DOHH2 (cell line): ENCODE results near the gene MOV10L1.

ENCODE experiments used
- H3F3A ChIP-seq: fragments of 200-600 bp; sonication (generic), shearing (Covaris generic); 2 replicates; pipeline ENCODE4 v1.6.0; 2016; ENCODE audit warnings: antibody characterized with exemption, mild to moderate bottlenecking; ENCODE audit not compliant: control insufficient read depth, insufficient read depth
- H3K27ac ChIP-seq: fragments of 200-600 bp; sonication (generic); 2 replicates; pipeline ENCODE4 v1.5.1; 2014; ENCODE audit warnings: low read depth, mild to moderate bottlenecking, low read length, moderate library complexity
- H3K27me3 ChIP-seq: fragments of 200-600 bp; sonication (generic); 2 replicates; pipeline ENCODE4 v1.6.1; 2014; ENCODE audit warnings: mild to moderate bottlenecking, low read length, mixed read lengths; ENCODE audit not compliant: control insufficient read depth
- H3K36me3 ChIP-seq: fragments of 200-600 bp; sonication (generic); 2 replicates; pipeline ENCODE4 v1.6.1; 2014; ENCODE audit warnings: mild to moderate bottlenecking, low read length, moderate library complexity, mixed read lengths; ENCODE audit not compliant: control insufficient read depth
- H3K4me1 ChIP-seq: fragments of 200-600 bp; sonication (generic); 2 replicates; pipeline ENCODE4 v1.6.1; 2014; ENCODE audit warnings: mild to moderate bottlenecking, low read length, mixed read lengths; ENCODE audit not compliant: control insufficient read depth
- H3K4me2 ChIP-seq: fragments of 200-600 bp; sonication (generic); 2 replicates; pipeline ENCODE4 v1.6.0; 2014; ENCODE audit warnings: mild to moderate bottlenecking, low read length, moderate library complexity
- H3K4me3 ChIP-seq: fragments of 200-600 bp; sonication (generic); 2 replicates; pipeline ENCODE4 v1.5.1; 2014; ENCODE audit warnings: mild to moderate bottlenecking, low read length, mixed read lengths
- H3K79me2 ChIP-seq: fragments of 200-600 bp; sonication (generic); 2 replicates; pipeline ENCODE4 v1.6.1; 2014; ENCODE audit warnings: mild to moderate bottlenecking, low read length, mixed read lengths; ENCODE audit not compliant: control insufficient read depth
- H3K9me2 ChIP-seq: fragments of 200-600 bp; sonication (generic); replicated peaks from 2 replicates; pipeline ENCODE4 v1.6.1; 2014; ENCODE audit warnings: mild to moderate bottlenecking, low read length, mixed read lengths; ENCODE audit not compliant: control insufficient read depth
- H3K9me3 ChIP-seq: fragments of 200-600 bp; sonication (generic); 2 replicates; pipeline ENCODE4 v1.6.1; 2014; ENCODE audit warnings: antibody characterized with exemption, low read length, mixed read lengths; ENCODE audit not compliant: control insufficient read depth, insufficient read depth
- H4K20me1 ChIP-seq: fragments of 200-600 bp; sonication (generic); 2 replicates; pipeline ENCODE4 v1.6.0; 2014; ENCODE audit warnings: low read depth, mild to moderate bottlenecking, antibody characterized with exemption, low read length, moderate library complexity; ENCODE audit not compliant: control insufficient read depth, insufficient read depth
- CTCF ChIP-seq: fragments of 200-600 bp; sonication (generic); IDR thresholded peaks from one replicate; pipeline ENCODE4 v1.5.1; 2014; ENCODE audit warnings: antibody characterized with exemption, mild to moderate bottlenecking, low read depth, low read length; ENCODE audit not compliant: poor library complexity, severe bottlenecking
- EZH2phosphoT487 ChIP-seq: fragments of 200-600 bp; sonication (generic); IDR thresholded peaks from 2 replicates; pipeline ENCODE4 v1.6.1; 2017; ENCODE audit warnings: borderline replicate concordance, mild to moderate bottlenecking, antibody characterized with exemption, low read length, moderate library complexity, mixed read lengths

MOV10L1 gene

GRCh38 chr22:50044485-50045118, 45.2 kb upstream of the MOV10L1 start:
- Histone ChIP-seq H3K27me3 (peaks cover 2% of the 10 kb centered on the region; the same call in 1 of the 2 replicates), H3K4me3 (no peak overlapping the region), H4K20me1 (no peaks in the 10 kb centered on the region), H3F3A (no peaks in the 10 kb centered on the region), H3K36me3 (no peaks in the 10 kb centered on the region), H3K79me2 (no peaks in the 10 kb centered on the region), H3K27ac (no peak overlapping the region), H3K4me1 (no peaks in the 10 kb centered on the region), H3K9me3 (peaks cover 7% of the 10 kb centered on the region), H3K4me2 (no peak overlapping the region), H3K9me2 (no peaks in the 10 kb centered on the region)
- TF ChIP-seq CTCF, result no peak

DNA sequence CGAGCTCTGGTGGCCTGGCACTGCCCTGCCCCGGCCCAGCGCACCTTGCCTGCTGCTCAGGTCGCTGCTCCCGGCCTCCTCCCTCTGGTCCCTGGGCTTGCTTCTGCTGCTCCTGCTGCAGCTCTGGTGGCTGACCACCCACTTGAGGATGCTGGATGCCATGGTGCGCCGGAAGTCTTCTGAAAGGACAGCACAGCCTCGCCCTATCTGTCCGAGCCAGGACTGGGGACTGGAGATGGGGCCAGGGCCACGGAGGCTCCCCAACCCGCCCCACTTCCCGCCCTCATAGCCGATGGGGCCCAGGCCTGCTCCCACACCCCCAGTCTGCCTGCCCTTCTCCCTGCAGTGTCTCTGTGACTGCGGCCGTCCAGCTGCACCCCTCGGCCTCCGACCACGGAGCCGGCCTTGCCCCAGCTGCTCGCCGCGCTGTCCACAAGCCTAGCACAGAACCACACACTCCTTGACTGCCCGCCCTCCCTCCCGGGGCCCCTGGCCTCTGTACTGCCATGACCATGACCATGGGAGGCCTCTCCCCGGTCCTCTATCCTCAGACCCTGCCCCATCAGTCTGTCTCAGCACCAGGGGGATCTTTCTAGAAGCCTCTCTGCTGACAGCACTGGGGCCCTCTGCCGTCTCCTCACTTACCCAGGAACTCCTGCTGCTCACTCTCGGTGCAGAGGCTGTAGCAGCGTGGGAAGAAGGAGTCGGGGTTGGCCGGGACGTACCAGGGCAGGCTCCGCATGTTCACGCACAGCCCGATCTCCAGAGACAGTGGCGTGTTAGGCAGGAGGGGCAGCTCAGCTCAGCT, 44.4 kb upstream of the MOV10L1 start:
- H3K9me3 ChIP-seq, result no peaks in the 10 kb centered on the region
- H3K4me3 ChIP-seq, result no peak overlapping the region
- no peaks in the 10 kb centered on the region for H3K36me3 ChIP-seq
- no peaks in the 10 kb centered on the region for H3K9me2 ChIP-seq
- no peak overlapping the region for H3K27ac ChIP-seq
- H4K20me1 ChIP-seq, result no peaks in the 10 kb centered on the region
- H3K4me2 ChIP-seq, result no peak overlapping the region
- H3K79me2 ChIP-seq, result no peaks in the 10 kb centered on the region
- H3F3A ChIP-seq, result no peaks in the 10 kb centered on the region
- no peaks in the 10 kb centered on the region for H3K4me1 ChIP-seq
- TF ChIP-seq CTCF, result no peak
- no peak for TF ChIP-seq EZH2phosphoT487
- peaks cover 2% of the 10 kb centered on the region; the same call in 1 of the 2 replicates for H3K27me3 ChIP-seq

GRCh38 chr22:50046019-50046415, 43.8 kb upstream of the MOV10L1 start:
- TF ChIP-seq EZH2phosphoT487 (no peak), CTCF (no peak)
- no peaks in the 10 kb centered on the region for H3K4me1 ChIP-seq
- H3K9me2 ChIP-seq, result no peaks in the 10 kb centered on the region
- H4K20me1 ChIP-seq, result no peaks in the 10 kb centered on the region
- no peak overlapping the region for H3K4me3 ChIP-seq
- no peaks in the 10 kb centered on the region for H3K9me3 ChIP-seq
- H3K27me3 ChIP-seq, result peaks cover 2% of the 10 kb centered on the region; the same call in 1 of the 2 replicates
- no peak overlapping the region for H3K27ac ChIP-seq
- no peaks in the 10 kb centered on the region for H3K79me2 ChIP-seq
- no peaks in the 10 kb centered on the region for H3F3A ChIP-seq
- H3K36me3 ChIP-seq, result no peaks in the 10 kb centered on the region
- no peak overlapping the region for H3K4me2 ChIP-seq
